Measurements from ENCODE around the gene SMLR1.

DNA sequence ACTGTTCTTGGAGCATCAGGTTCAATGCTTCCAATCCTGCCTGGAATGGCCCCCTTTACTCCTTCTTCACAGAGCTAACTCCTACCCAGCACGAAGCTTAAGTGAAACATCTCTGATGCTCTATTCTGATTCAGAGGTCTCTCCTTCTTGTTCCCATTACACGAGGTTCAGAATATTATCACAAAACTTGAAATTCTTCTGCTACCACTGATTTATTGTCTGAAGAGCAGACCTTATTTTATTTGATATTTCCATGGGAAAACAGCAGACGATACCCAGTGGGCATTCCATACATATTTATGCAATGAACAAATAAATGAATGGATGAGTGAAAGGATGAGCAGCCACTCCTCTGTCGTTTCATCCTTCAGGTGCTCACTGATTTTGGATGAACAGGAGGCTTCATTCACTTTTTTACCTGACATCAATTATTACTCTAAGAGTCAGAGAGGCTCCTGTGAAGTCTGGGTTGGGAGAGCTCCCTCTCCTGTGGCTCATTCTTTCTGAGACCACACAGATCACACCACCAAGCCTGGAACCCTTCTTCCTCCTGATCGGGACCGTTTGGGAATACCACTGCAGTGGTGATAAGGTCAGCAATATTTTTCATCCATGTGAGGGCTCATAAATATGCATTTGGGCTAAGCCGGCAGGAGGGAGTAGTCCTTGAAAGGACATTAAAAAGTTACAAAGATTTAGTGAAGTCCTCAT is 25.8 kb downstream of the SMLR1 start:
- TF ChIP-seq EZH2 (IDR thresholded peaks at IDR 0.05; ENCODE audit: insufficient read depth, poor library complexity, severe bottlenecking) (no peak), EZH2phosphoT487 (IDR thresholded peaks at IDR 0.05; ENCODE audit: insufficient read depth, low read depth) (no peak)
